Fibroblast of the conjunctiva (primary cell): ENCODE measurements around the gene SPATA7.

Experiments used
- DNase-seq: peaks from one replicate; pipeline ENCODE4 v3.0.0-alpha.2; 2010; ENCODE audit warnings: low read depth

SPATA7 gene

GRCh38 chr14:88482524-88482923 lies 97.1 kb downstream of the SPATA7 start:
- no peak for DNase-seq
